OCI-LY3 (cell line): ENCODE measurements around the gene TAL1.
"Not testable (repeated sequence)": the region's sequence is repeated elsewhere in the genome, so short reads cannot be mapped to it uniquely, and the experiment has no call there.

Source experiments
- H2AFZ ChIP-seq: fragments of 200-600, 300-600 bp; shearing (Covaris generic); 2 replicates; pipeline ENCODE4 v1.6.0; 2014; ENCODE audit warnings: antibody characterized with exemption, low read depth, low read length
- H3K27ac ChIP-seq: fragments of 200-600, 300-600 bp; sonication (generic); 2 replicates; pipeline ENCODE4 v1.5.1; 2014; ENCODE audit warnings: mild to moderate bottlenecking, low read length, moderate library complexity, mixed read lengths
- H3K27me3 ChIP-seq: fragments of 200-600, 300-600 bp; sonication (generic); 2 replicates; pipeline ENCODE4 v1.6.1; 2014; ENCODE audit warnings: low read depth, low read length, mixed read lengths
- H3K36me3 ChIP-seq: fragments of 200-600, 300-600 bp; sonication (generic); replicated peaks from 2 replicates; pipeline ENCODE3; 2014; ENCODE audit warnings: low read depth, low read length, mixed read lengths
- H3K4me1 ChIP-seq: fragments of 300-600, 200-600 bp; sonication (generic); 2 replicates; pipeline ENCODE4 v1.6.1; 2014; ENCODE audit warnings: low read length, mixed read lengths
- H3K4me2 ChIP-seq: fragments of 200-600, 300-600 bp; sonication (generic); 2 replicates; pipeline ENCODE4 v1.6.1; 2014; ENCODE audit warnings: low read length, mixed read lengths
- H3K4me3 ChIP-seq: fragments of 300-600, 200-600 bp; sonication (generic); 2 replicates; pipeline ENCODE4 v1.5.1; 2014; ENCODE audit warnings: antibody characterized with exemption, mild to moderate bottlenecking, low read length, moderate library complexity
- H3K79me2 ChIP-seq: fragments of 300-600, 200-600 bp; shearing (Covaris generic); 2 replicates; pipeline ENCODE4 v1.6.1; 2014; ENCODE audit warnings: mild to moderate bottlenecking, low read length, mixed read lengths
- H3K9ac ChIP-seq: fragments of 300-600, 200-600 bp; shearing (Covaris generic); 2 replicates; pipeline ENCODE4 v1.6.0; 2014; ENCODE audit warnings: mild to moderate bottlenecking, low read length, moderate library complexity
- H3K9me3 ChIP-seq: fragments of 200-600, 300-600 bp; shearing (Covaris generic); 2 replicates; pipeline ENCODE4 v1.6.1; 2014; ENCODE audit warnings: low read length, mixed read lengths; ENCODE audit not compliant: insufficient read depth
- H4K20me1 ChIP-seq: fragments of 200-600, 300-600 bp; sonication (generic); 2 replicates; pipeline ENCODE4 v1.6.1; 2016; ENCODE audit warnings: low read length, mixed read lengths; ENCODE audit not compliant: insufficient read depth
- EZH2phosphoT487 ChIP-seq: fragments of 200-600 bp; shearing (Covaris generic); IDR thresholded peaks from 2 replicates; pipeline ENCODE4 v1.6.1; 2018; ENCODE audit warnings: antibody characterized with exemption, mixed run types, low read depth
- TF ChIP-seq, protein P1 (sequence below): fragments of 200-600, 300-600 bp; sonication (generic); IDR thresholded peaks from 2 replicates; pipeline ENCODE4 v1.5.1; 2014; ENCODE audit warnings: antibody characterized with exemption, low read length, low read depth

TAL1 gene

DNA sequence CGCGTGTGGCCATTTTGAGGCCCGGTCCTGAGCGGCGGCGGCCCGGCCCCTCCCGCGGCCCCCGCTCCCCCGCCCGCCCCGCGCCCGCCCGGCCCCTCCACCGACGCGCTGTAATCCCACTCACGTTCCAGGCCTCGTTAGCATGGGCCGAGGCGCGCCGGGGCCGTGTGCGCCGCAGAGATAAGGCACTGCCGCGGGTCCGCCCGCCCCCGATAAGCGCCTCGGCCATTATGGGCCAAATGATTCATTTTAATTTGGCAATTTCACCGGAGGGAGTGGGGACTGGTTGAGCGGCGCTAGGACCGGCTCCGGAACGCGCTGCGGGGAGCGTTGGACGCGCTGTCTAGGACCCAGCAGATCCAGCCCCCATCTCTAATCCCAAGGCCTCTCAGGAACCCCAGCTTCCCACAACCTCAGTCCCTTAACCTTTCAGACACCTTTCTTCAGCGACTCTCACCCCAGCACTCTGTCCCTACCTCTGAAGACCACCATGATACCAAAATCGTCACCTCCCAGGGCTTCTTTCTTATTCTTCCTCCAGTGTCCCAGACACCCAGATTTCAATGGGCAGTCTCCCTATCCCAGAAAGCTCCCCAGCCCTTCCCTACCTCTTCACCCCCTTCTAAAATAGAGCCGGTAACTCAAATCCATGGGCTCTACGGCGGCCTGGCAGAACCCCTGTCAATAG, at the start of gene TAL1:
Gene TAL1 (minus strand): TSS at position 39 of the 688 bp plus-strand sequence. CDS start 6,337 bp downstream, outside the sequence.
- Histone ChIP-seq H3K27me3 (no peaks in the 10 kb centered on the region), H2AFZ (no peak within 1 kb of the TSS), H3K36me3 (no peaks in the 10 kb centered on the region), H3K9ac (no peak within 1 kb of the TSS), H3K79me2 (no peaks in the 10 kb centered on the region), H3K27ac (no peak within 1 kb of the TSS), H3K4me3 (no peak within 1 kb of the TSS), H4K20me1 (no peaks in the 10 kb centered on the region), H3K4me1 (no peaks in the 10 kb centered on the region), H3K4me2 (no peak within 1 kb of the TSS), H3K9me3 (no peaks in the 10 kb centered on the region)
- TF ChIP-seq, protein P1, sequence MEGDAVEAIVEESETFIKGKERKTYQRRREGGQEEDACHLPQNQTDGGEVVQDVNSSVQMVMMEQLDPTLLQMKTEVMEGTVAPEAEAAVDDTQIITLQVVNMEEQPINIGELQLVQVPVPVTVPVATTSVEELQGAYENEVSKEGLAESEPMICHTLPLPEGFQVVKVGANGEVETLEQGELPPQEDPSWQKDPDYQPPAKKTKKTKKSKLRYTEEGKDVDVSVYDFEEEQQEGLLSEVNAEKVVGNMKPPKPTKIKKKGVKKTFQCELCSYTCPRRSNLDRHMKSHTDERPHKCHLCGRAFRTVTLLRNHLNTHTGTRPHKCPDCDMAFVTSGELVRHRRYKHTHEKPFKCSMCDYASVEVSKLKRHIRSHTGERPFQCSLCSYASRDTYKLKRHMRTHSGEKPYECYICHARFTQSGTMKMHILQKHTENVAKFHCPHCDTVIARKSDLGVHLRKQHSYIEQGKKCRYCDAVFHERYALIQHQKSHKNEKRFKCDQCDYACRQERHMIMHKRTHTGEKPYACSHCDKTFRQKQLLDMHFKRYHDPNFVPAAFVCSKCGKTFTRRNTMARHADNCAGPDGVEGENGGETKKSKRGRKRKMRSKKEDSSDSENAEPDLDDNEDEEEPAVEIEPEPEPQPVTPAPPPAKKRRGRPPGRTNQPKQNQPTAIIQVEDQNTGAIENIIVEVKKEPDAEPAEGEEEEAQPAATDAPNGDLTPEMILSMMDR: no peak
- no peak for TF ChIP-seq EZH2phosphoT487

DNA sequence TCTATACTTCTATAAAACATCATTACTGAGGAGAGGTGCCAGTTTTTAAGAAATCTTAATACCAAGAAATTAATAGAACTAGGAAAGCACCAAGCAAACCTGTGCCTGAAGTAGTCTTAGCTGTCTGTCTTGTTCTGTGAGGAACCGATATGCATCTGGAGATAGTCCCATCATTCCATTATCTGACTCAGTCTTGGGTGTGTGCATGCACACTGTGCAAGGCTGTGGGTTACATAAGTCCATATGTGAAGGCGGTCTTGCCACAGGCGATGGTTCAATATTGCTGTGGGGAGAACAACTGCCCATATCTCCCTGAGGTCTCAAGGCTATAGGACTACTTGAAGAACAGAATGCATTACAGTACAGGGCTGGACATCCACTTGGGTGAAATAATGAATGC, 48.1 kb upstream of the TAL1 start:
- no peak overlapping the region for H2AFZ ChIP-seq
- no peaks in the 10 kb centered on the region for H3K4me1 ChIP-seq
- H3K4me3 ChIP-seq: no peak overlapping the region
- no peak overlapping the region for H3K9ac ChIP-seq
- H3K27me3 ChIP-seq: no peaks in the 10 kb centered on the region
- H3K27ac ChIP-seq: no peak overlapping the region
- H3K36me3 ChIP-seq: peaks cover 17% of the 10 kb centered on the region
- no peak for TF ChIP-seq EZH2phosphoT487
- TF ChIP-seq, protein P1: no peak
- H3K4me2 ChIP-seq: no peak overlapping the region
- H3K79me2 ChIP-seq: peaks cover 12% of the 10 kb centered on the region; the same call in 1 of the 2 replicates
- H4K20me1 ChIP-seq: no peaks in the 10 kb centered on the region; the same call in 1 of the 2 replicates
- no peaks in the 10 kb centered on the region for H3K9me3 ChIP-seq

DNA sequence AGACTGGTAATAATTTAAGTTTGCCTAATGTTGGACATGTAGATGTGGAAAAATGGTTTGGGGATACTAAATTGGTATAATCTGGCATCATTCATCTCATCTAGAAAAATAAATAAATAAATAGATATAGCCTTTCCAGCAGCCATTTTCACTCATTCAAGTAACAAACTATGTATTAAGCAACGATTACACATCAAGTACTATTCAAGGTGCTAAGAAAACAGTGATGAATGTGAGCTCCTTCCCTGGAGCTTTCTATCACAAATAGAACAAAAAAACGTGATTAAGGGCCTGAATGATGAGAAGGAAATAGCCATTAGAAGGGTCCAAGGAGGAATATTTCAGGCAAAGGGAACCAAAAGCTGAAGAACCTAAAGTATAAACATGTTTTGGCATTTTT, 44.8 kb upstream of the TAL1 start:
- H3K4me3 ChIP-seq: no peak overlapping the region
- H3K9me3 ChIP-seq: no peaks in the 10 kb centered on the region
- H3K4me2 ChIP-seq: no peak overlapping the region
- TF ChIP-seq EZH2phosphoT487: no peak
- TF ChIP-seq, protein P1: no peak
- H3K9ac ChIP-seq: no peak overlapping the region
- H3K27me3 ChIP-seq: no peaks in the 10 kb centered on the region
- H3K79me2 ChIP-seq: peaks cover 18% of the 10 kb centered on the region
- H3K27ac ChIP-seq: no peak overlapping the region
- no peaks in the 10 kb centered on the region for H3K4me1 ChIP-seq
- no peak overlapping the region for H2AFZ ChIP-seq
- no peaks in the 10 kb centered on the region; the same call in 1 of the 2 replicates for H4K20me1 ChIP-seq
- peaks cover 14% of the 10 kb centered on the region for H3K36me3 ChIP-seq

DNA sequence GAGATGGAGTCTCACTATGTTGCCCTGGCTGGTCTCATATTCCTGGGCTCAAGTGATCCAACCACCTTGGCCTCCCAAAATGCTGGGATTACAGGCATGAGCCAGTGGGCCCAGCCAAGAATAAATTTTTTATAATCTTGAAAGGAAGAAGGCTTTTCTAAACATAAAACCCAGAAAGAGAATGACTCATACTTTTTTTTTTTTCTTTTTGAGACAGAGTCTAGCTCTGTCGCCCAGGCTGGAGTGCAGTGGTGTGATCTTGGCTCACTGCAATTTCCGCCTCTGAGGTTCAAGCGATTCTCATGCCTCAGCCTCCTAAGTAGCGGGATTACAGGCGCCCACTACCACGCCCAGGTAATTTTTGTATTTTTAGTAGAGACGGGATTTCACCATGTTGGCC, 43.8 kb upstream of the TAL1 start:
- H3K4me2 ChIP-seq, H3K9me3 ChIP-seq, H3K27ac ChIP-seq, H3K9ac ChIP-seq, H3K4me3 ChIP-seq, H3K4me1 ChIP-seq, H2AFZ ChIP-seq, H3K27me3 ChIP-seq, H4K20me1 ChIP-seq: not testable (repeated sequence)
- peaks cover 18% of the 10 kb centered on the region for H3K79me2 ChIP-seq
- peaks cover 12% of the 10 kb centered on the region for H3K36me3 ChIP-seq

DNA sequence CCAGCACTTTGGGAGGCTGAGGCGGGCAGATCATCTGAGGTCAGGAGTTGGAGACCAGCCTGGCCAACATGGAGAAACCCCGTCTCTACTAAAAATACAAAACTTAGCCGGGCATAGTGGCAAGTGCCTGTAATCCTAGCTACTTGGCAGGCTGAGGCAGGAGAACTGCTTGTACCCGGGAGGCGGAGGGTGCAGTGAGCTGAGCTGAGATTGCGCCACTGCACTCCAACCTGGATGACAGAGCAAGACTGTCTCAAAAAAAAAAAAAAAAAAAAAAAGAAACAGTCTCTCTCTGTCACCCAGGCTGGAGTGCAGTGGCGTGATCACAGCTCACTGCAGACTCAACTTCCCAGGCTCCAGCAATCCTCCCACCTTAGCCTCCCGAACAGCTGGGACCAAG, 33.5 kb upstream of the TAL1 start:
- H2AFZ ChIP-seq, H3K4me3 ChIP-seq, H3K27me3 ChIP-seq, H3K9me3 ChIP-seq, H3K79me2 ChIP-seq, H3K9ac ChIP-seq, H3K36me3 ChIP-seq, H3K4me1 ChIP-seq, H4K20me1 ChIP-seq, H3K27ac ChIP-seq, H3K4me2 ChIP-seq: not testable (repeated sequence)
